GM19395 (cell line): ENCODE results near the gene SLC25A34.

Source experiments
- ATAC-seq: cut with Tn5 transposase; IDR thresholded peaks from one replicate; pipeline ENCODE4 v1.9.1; 2021; ENCODE audit warnings: mild to moderate bottlenecking, moderate library complexity; ENCODE audit not compliant: unreplicated experiment

SLC25A34 gene

DNA sequence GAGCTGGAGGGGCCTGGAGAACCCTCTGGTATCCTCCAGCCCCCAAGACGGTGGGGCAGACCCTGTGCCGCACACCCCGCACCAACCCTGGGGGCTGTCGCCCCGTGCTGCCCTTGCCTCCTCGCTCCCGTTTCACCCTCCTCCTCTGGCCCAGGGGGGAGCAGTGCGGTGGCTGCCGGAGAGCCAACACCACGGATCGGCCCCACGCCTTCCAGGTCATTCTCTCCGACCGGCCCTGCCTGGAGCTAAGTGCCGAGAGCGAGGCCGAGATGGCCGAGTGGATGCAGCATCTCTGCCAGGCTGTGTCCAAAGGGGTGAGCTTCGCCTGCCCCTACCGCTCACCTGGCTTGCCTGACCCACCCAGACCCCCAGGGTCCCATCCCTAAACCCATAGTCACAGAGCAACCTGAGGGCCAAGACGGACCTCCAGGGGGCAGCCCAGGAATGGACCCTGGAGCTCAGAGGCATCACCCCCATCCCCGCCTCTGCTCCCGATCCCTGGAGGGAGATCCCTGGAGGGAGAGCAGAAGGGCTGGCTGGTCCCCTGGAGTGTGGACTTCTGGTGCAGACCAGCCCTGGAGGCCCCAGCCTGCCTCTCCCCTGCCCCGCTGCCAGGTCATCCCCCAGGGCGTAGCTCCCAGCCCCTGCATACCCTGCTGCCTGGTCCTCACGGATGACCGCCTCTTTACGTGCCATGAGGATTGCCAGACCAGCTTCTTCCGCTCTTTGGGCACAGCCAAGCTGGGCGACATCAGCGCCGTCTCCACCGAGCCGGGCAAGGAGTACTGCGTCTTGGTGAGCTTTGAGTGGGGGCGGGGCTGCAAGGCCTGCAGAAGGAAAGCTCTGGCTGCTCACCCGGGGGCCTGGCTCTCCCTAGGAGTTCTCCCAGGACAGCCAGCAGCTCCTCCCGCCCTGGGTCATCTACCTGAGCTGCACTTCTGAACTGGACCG lies 4.0 kb upstream of the SLC25A34 start:
- ATAC-seq, result no peak

DNA sequence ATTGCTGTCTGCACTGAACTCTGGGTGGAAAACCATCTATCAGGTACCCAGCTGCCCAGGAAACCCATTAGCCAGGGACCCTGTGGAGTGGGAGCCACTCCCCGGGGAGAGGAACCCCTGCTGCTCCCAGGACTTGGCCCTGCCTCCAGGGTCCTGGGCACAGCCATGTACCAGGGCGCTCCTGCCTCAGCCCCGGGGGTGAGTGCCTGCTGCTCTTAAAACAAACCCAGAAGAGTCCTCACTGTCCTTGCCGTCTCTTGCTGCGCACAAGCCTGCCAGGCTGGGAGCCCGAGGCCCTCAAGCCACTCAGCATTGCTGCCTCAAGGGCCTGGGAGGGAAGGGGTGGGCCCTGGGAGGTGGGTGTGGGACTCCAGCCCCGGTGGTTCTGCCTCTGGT lies 3.4 kb upstream of the SLC25A34 start:
- no peak for ATAC-seq

DNA sequence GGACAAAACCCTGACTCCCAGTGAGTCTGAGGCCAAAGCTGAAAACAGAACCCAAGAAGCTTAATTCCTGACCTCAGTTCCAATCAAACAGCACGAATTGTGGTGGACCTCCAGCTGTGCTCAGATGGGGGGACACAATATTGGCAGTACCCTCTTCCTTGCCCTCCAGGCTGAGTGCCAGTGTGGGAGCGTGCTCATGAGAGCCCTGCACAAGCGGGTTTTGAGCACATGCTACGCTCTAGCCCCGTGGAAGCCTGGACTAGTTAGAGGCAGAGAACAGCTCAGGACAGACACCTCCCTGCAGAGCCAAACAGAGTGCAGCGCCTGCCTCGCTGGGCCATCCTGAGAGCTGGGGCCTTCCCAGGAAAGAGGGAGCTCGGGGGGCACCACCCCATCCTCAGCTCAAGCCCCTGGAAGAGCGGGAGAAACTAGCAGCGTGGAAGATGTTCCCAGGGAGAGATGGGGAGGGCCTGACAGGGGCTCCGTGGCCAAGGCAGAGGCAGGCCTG lies 2.8 kb upstream of the SLC25A34 start:
- no peak for ATAC-seq

DNA sequence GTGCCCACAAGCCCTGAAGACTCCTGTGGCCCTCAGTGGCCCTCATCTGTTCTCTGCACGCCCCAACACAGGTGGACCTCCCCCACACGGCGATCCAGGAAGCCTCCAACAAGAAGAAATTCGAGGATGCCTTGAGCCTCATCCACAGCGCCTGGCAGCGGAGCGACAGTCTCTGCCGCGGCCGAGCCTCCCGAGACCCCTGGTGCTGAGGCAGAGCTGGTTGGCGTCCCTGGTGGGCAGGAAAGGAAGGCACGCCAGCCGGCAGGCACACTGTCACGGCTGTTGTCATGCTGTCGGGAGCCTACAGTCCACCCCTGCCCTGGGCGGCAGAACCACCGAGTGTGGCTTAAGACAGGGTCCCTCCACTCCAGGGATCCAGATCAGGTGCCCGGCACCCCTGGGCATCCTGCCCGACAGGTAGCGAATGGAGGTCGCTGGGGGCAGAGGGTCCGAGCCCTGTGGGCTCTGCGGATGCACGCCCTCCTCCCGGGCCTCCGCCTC lies 2.3 kb upstream of the SLC25A34 start:
- ATAC-seq, result no peak

DNA sequence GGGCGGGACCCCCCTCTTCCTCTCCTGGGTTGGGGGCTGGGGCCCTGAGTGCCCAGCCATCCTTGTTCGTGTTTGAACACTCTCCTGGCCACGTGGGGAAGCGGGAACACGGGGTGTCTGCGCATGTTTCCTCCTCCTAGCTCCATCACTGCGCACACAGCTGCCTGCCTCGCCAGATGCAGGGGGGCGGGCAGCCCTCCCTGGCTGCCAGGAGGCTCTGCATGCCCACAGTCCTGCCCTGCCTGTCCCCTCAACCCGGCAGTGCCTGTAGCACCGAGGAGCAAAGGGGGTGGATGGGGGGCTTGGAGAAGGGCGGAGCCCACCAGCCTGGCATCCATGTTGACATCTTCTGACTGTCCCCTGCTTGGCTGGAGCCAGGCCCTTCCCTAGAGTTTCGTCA lies 1.8 kb upstream of the SLC25A34 start:
- no peak for ATAC-seq

DNA sequence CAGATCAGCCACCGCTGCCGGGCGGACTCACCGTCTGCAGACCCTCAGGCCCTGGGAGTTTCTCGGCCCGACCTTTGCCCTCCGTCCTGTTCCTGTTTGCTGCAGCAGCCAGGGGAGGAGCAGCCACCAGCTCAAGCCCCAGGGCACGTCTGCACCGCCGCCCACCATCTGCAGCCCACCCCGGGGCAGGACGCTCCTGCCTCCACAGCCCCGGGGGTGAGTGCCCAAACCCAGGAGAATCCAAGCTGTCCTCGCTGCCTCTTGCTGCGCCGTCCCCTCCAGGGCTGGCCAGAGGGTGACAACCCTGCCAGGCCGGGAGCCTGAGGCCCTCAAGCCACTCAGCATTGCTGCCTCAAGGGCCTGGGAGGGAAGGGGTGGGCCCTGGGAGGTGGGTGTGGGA lies 1.2 kb upstream of the SLC25A34 start:
- ATAC-seq, result no peak

DNA sequence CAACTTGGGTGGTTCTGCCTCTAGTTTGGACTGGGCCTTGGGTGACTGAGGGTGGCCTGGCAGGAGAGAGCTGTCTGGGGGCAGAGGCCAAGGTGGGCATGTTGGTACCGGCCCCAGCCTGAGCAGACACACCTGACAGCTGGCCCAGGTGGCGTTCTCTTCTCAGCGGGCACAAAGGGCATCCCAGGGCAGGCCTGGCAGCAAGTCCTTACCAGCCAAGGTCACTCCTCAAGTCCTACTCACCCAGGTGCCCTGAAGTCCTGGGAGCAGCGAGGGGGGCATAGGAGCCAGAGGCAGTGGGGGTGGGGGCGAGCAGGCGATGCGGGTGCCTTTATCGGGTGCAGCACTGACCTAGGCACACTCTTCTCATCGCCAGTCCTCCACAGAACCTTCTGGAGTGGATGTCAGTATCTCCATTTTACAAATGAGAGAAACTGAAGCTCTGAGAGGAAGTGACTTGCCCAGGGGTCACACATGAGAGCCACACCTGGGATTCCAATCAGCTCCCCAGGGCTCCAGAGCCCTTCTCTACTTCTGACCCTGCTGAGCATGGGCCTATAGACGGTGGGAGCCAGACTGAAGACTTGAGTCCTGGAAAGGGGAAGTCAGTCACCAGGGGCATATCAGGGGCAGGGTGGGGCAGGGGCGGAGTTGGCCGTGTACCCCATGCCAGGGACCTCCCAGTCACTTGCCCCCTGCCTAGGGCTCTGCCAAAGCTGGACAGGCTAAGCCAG lies 587 bp upstream of the SLC25A34 start:
- no peak for ATAC-seq

DNA sequence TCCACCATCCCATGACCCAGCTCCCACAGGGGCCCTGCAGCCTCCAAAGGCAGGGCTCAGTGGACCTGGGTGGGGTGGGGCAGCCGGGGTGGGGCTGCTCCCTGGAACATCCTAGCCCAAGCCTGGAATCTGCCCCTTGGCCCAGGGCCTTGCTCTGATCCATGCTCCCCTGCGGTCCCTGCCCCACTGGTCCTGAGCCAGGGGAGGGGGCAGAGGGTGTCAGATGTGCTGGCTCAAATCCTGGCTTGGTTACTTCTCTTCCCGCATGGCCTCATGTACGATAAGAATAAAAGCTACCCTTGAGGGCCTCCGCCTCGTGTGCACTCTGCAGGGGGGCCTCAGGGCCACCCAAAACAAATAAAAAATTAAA lies 819 bp downstream of the SLC25A34 start:
- ATAC-seq, result no peak

DNA sequence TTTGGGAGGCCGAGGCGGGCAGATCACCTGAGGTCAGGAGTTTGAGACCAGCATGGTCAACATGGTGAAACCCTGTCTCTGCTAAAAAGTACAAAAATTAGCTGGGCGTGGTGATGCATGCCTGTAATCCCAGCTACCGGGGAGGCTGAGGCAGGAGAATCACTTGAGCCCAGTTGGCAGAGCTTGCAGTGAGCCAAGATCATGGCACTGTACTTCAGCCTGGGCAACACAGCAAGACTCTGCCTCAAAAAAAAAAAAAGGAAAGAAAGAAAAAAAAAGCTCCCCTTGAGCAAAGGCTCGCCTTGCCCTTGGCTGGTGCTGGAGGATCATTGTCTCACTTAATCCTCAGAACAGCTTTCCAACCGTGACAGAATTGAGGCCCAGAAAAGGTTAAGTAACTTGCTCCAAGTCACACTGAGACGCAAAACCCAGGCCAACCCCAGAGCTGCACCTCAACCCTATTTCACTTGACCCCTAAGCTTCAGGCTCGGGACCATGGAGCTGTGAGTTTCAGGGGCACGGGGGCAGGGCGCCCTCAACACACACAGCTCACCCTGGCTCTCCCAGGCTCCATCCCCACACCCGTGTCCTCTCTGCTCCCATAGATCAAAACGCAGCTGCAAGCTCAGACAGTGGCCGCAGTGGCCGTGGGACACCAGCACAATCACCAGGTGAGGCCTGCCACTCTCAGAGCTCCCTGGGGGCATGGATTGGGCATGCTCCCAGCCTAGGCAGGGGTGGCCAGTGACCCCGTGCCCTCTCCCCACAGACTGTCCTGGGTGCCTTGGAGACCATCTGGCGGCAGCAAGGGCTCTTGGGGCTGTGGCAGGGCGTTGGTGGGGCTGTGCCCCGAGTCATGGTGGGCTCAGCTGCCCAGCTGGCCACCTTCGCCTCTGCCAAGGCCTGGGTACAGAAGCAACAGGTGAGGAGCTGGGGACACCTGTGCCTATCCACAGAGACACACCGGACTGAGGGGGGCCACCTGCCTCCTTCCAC lies 1.6 kb downstream of the SLC25A34 start:
- ATAC-seq, result no peak

DNA sequence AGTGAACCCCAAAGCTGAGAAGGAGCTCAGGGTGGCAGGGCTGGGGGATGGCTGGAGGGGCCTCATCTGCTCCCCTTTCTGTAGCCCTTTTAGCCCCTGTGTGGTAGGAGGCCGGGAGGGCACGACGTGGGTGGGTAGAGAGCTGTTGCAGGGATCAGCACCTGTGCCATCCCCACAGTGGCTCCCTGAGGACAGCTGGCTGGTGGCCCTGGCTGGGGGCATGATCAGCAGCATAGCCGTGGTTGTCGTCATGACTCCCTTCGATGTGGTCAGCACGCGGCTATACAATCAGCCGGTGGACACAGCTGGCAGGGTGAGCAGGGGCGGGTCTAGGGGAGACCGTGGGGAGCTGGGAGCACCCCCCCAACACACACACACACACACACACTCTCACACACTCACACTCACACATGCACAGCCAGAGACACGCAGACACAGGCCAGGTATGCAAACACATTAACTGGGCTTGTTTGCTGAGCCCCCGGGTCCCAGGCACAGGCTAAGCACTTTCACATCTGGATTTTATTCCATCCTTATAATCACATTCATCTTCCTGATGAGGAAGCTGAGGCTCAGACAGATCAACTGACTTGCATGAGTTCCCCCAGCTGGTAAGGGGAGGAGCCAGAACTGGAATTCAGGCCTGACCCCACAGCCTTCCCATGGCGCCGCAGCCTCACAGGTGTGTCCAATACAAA lies 2.5 kb downstream of the SLC25A34 start:
- no peak for ATAC-seq

DNA sequence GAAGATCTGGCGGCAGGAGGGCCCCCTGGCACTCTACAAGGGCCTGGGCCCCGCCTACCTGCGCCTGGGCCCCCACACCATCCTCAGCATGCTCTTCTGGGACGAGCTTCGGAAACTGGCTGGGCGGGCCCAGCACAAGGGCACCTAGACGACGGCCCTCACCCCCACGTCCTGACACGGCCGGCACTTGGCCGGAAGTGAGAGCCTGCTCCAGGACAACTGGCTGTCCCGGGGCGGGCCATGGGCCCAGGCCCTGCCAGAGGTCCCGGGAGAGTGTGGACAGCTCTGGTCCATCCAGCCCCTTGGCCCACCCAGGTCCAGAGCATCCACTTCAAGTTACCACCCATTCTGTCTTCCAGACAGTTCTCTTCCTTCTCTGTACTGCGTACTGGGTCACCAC lies 3.2 kb downstream of the SLC25A34 start:
- no peak for ATAC-seq

DNA sequence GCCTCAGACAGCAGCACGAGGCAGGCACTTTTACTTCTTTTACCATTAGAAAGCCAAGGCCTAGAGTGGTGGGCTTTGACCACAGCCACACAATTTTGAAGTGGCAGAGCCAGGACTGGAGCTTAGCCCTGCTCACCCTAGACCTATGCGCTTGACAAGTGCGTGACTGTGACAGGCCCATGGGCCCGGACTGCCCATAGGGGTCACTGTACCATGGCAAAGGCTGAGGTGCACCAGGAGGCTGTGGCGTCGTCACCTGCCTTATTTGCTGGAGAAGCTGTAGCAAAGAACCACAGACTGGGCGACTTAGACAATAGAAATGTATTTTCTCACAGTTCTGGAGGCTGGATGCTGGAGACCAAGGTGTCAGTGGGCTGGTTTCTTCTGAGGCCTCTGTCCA lies 3.7 kb downstream of the SLC25A34 start:
- no peak for ATAC-seq

DNA sequence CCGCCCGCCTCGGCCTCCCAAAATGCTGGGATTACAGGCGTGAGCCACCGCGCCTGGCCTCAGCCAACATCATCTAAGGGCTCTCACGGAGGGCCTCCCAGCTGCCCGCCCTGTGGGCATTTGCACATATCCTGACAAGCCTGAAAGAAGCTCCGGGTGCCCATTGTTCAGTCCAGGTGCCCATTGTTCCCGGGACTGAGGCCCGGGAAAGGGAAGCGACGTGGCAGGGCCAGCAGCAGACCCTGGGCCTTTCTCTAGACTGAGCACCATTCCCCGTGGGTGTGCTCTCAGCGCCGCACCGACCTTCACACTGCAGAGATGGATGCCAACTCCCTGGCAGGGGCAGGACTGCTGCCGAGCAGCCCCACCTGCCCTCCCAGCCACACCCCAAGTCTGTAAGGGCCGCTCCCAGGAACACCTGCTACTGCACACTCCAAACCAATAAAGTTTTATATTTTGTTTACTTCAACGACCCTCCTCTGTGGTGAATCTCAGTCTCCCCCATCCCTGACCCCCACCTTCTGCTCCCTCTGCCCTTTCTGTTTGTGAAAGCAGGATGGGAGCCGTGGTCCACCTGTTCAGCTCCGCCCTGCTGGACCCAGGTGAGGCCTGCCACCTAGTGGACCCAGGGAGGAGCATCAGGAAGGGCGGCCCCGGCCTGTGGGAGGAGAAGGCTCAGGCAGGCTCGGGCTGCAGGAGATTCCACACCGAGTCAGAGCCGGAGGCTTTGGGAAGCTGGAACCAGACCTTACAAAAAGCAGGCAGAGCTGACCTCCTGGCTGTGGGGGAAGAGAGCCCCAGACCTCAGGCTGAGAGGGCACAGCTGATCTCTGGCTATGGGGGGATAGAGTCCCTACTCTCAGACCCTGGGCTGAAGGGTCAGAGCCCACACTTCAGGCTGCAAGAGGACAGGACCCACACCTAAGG lies 5.1 kb downstream of the SLC25A34 start:
- ATAC-seq, result peak; percentile 63

DNA sequence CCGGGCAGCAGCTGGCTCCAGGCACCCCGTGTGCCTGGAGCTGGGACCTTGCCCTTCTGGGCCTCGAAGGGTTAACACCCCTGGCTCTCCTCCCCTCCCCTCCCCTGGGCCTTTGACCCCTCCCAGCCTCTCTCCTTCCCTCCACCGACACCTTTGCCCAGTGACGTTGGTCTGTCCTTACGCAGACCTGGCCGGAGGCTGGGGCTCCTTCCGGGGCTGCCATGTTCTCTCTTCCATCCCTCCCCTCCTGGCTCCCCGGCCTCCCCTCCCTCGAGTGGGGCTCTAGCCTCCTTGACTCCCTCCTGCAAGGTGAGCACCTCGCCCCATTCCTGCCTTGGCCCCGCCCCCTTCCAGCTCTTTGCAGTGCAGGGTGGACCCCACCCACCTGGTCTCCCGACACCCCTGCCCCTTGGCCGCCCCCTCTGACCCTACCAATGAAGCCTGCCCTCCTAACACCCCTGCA lies 6.3 kb downstream of the SLC25A34 start, which contains the start of gene TMEM82:
TSS of gene TMEM82 (plus strand) at position 161 of the 463 bp plus-strand sequence. CDS start at position 222, 61 bp downstream.
- ATAC-seq, result no peak

DNA sequence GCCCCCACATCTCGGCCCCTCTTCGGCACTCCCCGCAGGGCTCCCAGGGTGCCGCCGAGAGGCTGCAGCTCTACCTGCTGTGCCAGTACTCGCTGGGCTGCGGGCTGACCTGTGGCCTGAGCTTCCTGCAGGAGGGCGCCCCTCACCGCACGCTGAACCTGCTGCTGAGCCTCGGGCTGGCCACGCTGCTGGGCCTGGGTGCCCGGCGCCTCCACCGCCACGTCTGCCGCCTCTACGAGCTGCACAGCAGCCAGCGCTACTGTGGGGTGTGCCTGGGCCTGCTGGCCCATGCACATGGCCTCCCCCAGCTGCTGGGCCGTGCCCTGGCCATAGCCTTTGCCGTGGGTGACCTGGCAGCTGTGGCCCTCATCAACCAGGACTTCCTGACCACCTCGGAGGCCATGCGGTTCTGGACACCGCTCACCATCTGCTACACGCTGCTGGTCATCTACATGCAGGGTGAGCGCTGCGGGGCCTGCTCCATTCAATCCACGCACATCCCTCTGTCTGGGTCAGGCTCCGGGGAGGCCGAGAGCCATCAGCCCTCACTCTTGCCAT lies 8.1 kb downstream of the SLC25A34 start:
- no peak for ATAC-seq

DNA sequence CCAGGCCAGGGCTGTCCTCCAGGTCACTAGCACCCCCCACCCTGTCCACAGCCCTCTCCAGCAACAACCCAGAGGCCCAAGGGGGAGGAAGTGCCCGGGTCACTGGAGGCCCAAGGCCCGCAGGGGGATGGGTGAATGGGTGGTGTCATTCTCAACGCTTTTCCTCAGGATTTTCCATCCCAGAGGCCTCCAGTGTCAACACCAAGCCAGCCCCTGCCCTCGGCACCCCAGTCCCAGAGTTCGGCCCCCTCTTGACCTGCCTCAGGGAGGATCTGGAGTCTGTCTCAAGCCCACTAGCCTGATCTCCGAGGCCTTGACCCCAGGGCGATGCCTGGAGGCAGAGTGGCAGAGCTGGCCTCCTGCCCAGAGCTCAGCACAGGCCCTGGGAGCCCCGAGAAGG lies 11.3 kb downstream of the SLC25A34 start:
- no peak for ATAC-seq

DNA sequence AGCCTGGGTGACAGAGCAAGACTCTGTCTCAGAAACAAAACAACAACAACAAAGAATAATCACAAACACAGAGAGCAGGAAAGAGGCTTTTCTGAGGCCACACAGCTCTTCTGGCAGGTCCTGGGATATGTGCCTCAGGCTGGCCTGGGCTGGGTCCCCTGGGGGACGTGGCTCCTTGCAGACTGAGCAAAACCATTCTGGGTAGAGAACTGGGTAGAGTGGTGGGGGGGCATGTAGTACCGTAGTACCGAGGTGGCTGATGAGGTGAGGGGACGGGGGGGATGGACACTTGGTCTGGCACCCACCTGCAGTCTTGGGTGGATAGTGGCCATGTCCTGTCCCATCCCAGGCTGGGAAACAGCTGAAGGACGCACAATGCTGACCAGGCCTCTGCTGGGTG lies 12.2 kb downstream of the SLC25A34 start:
- ATAC-seq, result no peak

DNA sequence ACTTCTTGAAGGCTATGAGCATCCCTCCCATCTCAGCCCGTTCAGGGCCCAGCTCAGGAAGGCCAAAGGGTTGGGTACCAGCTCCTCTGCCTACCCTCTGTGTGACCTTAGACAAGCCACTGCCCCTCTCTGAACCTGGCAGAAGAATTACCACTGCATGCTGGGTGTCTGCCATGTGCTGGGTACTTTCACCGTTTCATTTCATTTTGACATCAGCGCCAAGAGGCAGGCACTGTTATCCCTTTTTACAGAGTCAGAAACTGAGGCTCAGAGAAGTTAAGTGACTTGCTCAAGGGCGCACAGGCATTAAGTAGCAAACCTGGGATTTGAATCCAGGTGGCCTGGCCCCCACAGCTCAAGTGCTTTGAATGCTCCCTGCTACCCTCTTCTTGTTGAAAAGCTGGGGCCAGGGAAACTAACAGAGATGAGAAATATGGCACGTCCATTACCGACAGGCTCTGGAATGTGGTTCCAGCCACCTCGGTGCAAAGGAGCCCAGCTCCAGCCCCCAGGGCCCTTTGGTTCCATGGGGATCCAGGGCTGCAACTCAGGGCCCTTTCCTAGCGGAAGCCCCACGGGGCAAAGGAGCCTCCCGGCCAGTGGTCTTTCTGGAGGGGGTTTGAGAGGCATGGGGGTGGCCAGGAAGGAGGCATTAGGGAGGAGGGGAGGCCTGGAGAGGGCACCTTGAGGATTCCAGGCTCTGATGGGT lies 12.8 kb downstream of the SLC25A34 start:
- ATAC-seq, result no peak
